Measurements from ENCODE around the gene POLE. TPM values are rescaled to one million over a fixed set of nuclear protein-coding genes. Genes with fewer than 3 reads are reported as not detected.

The POLE gene
- total and polyA plus RNA-seq, 2 experiments from 2014 or later, result 19.3 to 46.1 TPM

DNA sequence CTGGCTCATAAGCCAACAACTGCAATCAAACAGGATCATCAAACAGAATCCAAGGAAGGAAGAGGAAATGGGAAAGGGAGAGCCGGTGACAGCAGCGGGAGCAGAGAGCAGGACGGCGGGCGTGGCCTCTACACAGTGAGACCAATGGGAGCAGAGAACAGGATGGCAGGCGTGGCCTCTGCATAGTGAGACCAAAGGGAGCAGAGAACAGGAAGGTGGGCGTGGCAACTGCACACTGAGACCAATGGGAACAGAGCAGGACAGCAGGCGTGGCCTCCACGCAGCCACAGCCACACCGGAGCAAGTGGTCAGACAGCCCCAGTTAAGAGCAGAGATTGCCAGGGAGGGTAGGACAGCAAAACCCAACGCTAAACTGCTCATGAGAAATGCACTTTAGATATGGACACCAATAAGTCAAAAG lies 93.2 kb downstream of the POLE start:
- peak; percentile 81 to 98 for DNase-seq (ENCODE audit: low read depth in 1 of 2, low spot score in 1 of 2)
- H3K36me3 ChIP-seq, result no peaks in the 10 kb centered on the region
- H3K27me3 ChIP-seq, result peaks cover 46% of the 10 kb centered on the region
- TF ChIP-seq CTCF (IDR thresholded peaks at IDR 0.05; ENCODE audit: low read depth, low read length), result no peak
- no peaks in the 10 kb centered on the region for H3K9me3 ChIP-seq (ENCODE audit: low read depth)
- no peak overlapping the region for H3K27ac ChIP-seq
- no peaks in the 10 kb centered on the region for H3K4me1 ChIP-seq (ENCODE audit: low read depth)
- no peak overlapping the region for H3K4me3 ChIP-seq

DNA sequence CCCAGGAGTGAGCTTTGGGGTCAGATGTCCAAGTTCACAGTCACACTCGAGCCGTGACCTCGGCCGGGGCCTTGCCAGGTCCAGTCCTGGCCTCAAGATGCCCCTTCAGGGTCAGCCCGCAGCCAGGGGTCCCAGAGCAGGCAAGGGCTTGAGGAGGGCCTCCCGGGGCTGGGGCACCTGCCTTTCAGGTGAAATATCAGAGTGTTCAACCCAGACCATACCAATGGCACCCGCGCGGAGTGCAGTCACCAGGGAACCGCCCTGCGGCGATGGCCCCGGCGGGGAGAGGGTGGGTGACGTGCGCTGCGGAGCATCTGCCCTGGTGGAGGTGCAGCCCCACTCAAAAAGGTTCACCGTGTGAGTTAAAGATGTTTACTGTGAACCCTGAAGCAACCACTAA lies 93.6 kb downstream of the POLE start:
- Histone ChIP-seq H3K27ac (no peak overlapping the region), H3K4me1 (ENCODE audit: low read depth) (no peaks in the 10 kb centered on the region), H3K27me3 (peaks cover 51% of the 10 kb centered on the region), H3K36me3 (no peaks in the 10 kb centered on the region), H3K9me3 (ENCODE audit: low read depth) (no peaks in the 10 kb centered on the region), H3K4me3 (no peak overlapping the region)
- no peak for TF ChIP-seq CTCF (IDR thresholded peaks at IDR 0.05; ENCODE audit: low read depth, low read length)
- no peak for DNase-seq (ENCODE audit: low read depth in 1 of 2, low spot score in 1 of 2)

- H3K9me3 ChIP-seq (ENCODE audit: low read depth), result no peaks in the 10 kb centered on the region
- H3K27me3 ChIP-seq, result peaks cover 55% of the 10 kb centered on the region
- H3K4me3 ChIP-seq, result no peak overlapping the region
- H3K4me1 ChIP-seq (ENCODE audit: low read depth), result no peaks in the 10 kb centered on the region
- H3K27ac ChIP-seq, result no peak overlapping the region
- no peaks in the 10 kb centered on the region for H3K36me3 ChIP-seq
- no peak for TF ChIP-seq CTCF (IDR thresholded peaks at IDR 0.05; ENCODE audit: low read depth, low read length)
- no peak for DNase-seq (ENCODE audit: low read depth in 1 of 2, low spot score in 1 of 2)
These were observed 94.1 kb downstream of the POLE start for GRCh38 chr12:132593071-132593470.

DNA sequence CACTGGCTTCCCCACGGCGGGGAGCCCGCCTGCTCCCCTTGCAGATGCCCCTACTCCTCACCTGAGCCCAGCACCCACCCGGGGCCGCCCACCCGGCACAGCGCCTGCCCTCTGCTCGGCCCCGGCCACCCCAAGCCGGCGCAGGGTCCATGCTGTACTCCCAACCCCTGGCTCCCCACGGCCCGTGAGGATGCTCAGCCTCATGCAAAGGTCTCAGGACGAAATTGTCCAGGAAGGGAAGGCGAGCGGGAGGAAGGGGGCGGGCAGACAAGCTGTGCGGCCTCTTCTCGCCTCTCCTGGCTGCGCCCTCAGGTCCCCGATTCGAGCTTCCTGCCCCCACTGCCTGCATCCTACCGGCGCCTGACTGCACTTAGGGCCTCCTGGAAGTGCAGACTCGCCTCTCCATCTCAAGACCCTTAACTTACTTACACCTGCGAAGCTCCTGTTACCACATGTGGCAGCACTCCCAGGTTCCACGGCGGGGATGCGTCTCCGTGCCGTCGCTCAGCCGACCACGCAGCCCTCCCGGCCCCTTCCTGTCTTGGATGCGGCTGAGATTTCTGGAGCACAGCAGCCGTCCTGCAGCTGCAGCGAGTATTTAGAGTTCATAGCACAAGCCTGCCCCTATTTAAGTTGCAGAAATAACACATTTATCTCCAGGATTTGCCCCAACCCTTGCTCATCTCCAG lies 94.7 kb downstream of the POLE start:
- TF ChIP-seq CTCF (IDR thresholded peaks at IDR 0.05; ENCODE audit: low read depth, low read length), result no peak
- no peaks in the 10 kb centered on the region for H3K9me3 ChIP-seq (ENCODE audit: low read depth)
- H3K27me3 ChIP-seq, result peaks cover 61% of the 10 kb centered on the region
- H3K4me1 ChIP-seq (ENCODE audit: low read depth), result no peaks in the 10 kb centered on the region
- no peaks in the 10 kb centered on the region for H3K36me3 ChIP-seq
- DNase-seq (ENCODE audit: low read depth in 1 of 2, low spot score in 1 of 2), result no peak
- H3K4me3 ChIP-seq, result no peak overlapping the region
- H3K27ac ChIP-seq, result no peak overlapping the region

GRCh38 chr12:132591107-132591935 lies 95.8 kb downstream of the POLE start:
- H3K4me1 ChIP-seq (ENCODE audit: low read depth), result no peaks in the 10 kb centered on the region

More at GRCh38 chr12:132591107-132591935, 95.8 kb downstream of the POLE start:
- H3K9me3 ChIP-seq (ENCODE audit: low read depth), result no peaks in the 10 kb centered on the region
- H3K27ac ChIP-seq, result no peak overlapping the region
- H3K4me3 ChIP-seq, result no peak overlapping the region
- H3K36me3 ChIP-seq, result no peaks in the 10 kb centered on the region
- no peak for DNase-seq (ENCODE audit: low read depth in 1 of 2, low spot score in 1 of 2)
- peaks cover 73% of the 10 kb centered on the region for H3K27me3 ChIP-seq
- no peak for TF ChIP-seq CTCF (IDR thresholded peaks at IDR 0.05; ENCODE audit: low read depth, low read length)

All from cardiac muscle cell (in vitro differentiated cells and primary cell).